ENCODE measurements around the gene HSPA4L.

Gene HSPA4L

DNA sequence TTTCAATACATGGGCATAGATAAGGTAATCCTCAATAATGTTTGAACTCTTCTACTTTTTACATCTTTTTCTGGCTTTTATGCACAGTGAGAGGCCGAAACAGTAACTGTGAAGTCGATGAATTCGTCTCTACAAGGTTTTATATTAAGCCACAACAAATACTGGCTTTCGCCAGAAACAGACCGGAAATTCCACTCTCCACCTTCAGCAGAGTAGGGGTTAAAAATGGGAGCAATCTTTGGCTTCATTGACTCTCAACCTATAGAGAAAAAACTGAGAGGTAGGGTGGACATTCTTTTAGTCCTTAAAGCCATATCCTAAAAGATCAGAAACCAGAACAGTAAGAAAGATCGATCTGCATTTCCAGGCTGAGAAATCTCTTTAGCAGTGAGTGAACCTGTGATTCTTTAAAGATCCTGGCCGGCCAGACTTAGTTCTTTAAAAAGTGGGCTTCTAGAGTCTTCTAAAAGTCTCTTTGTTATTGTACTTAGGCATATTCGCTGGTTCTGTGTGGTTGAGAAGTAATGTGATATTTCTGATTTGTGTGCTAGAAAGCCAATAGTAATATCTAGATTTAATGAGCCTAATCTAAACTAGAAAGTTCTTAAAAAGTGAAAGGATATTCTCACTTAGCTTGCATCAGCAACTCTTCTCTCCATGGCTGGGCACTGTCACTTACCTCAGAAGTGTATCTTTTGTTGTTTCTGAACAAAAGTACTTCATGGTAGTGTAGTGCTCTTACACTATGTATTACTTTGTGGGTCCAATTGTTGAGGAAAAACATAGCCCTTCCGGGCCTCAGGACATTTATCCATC lies 2.0 kb downstream of the HSPA4L start:
- DNase-seq, result peak in 1 of 2 donors; percentile 9

DNA sequence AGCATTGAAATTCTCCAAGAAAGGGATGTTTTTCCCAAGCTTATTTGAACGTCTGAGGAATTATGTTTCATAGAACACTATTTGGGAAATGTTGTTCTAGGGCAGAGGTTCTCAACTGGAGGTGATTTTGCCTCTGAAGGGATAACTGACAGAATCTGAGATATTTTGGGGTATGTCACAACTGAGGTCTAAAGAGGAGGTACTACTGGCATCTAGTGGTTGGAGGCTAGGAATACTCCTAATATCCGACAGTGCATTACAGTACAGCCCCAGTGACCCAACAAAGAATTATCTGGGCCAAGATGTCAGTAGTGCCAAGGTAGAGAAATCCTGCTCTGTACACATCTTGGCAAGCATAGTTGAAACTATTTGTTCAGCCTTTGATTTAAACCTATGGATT lies 6.4 kb downstream of the HSPA4L start:
- DNase-seq, result no peak

GRCh38 chr4:127791391-127791790 lies 9.3 kb downstream of the HSPA4L start:
- no peak for DNase-seq

DNA sequence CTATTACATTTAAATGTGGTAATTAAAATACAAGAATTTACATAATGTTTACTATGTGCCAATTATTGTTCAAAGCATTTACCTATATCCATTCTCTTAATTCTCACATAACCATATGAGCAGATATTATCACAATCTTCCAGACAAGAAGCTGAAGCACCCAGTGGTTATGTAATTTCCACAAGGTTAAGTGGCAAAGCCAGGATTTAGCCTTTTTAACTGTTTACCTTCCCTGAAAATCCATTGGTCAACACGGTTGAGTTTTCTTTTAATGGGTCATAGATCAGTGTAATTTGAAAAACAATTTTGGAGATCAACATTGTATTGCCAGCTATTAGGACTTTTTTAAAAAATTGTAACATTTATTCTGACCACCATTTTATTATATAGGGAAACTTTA lies 11.4 kb downstream of the HSPA4L start:
- DNase-seq, result no peak

DNA sequence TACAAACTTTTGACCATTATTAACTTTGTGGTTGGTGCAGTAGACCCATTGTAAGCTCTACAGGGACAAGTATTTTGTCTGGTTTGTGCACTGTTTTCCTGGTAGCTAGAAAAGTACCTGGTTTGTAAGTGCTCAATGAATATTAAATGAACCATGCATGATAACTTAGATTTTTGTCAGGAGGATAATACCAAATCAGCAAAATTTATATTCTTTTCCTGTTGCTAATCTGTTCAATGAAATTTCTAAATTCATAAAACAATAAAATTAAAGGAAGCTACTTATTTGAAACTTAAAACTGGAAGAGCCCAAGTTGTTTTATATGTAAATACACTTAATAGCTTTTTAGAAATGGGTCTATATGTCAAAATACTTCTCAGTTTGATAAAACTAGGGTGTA lies 17.6 kb downstream of the HSPA4L start:
- DNase-seq, result no peak

DNA sequence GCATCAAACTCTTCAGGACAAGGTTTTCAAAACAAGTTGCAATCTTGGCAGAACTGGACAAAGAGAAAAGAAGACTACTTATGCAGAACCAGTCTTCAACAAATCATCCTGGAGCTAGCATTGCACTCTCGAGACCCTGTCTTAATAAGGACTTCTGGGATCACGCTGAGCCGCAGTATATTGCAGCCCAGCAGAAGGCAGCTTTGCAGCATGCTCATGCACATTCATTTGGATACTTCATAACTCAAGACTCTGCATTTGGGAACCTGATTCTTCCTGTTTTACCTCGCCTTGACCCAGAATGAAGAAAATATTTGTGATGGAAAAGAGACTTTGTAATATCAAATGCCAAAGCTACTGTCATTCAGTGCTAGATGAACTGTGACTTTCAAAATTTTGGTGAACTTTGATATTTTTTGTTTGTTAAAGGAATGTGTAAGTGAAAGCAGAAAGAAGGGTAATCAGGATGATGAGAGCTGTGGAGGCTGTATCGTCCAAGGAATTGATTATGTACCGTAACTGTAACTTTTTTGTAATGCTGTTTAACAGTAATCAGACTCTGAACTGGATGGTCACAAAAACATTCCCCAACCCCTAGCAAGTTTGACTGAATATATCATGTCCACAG lies 27.2 kb downstream of the HSPA4L start:
- no peak for DNase-seq

- DNase-seq, result no peak
Measured at GRCh38 chr4:127810551-127810950, 28.4 kb downstream of the HSPA4L start.

- DNase-seq, result no peak
Measured at GRCh38 chr4:127822430-127822829, 40.3 kb downstream of the HSPA4L start.

DNA sequence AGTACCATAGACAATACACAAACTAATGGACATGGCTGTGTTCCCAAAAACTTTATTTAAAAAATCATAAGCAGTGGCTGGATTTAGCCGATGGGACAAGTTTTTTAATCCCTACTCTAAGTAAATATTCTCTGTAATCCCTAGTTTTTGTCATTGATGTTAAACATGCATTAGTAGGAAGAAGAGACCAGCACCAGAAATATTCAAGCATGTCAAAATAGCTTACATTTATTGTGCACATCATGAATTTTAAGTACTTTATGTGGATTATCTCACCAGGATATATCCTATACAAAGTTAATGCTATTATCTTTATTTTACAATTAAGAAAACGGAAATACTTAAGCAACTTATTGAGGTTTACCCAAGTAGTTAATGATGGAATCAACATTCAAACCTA lies 46.0 kb downstream of the HSPA4L start:
- no peak for DNase-seq

DNA sequence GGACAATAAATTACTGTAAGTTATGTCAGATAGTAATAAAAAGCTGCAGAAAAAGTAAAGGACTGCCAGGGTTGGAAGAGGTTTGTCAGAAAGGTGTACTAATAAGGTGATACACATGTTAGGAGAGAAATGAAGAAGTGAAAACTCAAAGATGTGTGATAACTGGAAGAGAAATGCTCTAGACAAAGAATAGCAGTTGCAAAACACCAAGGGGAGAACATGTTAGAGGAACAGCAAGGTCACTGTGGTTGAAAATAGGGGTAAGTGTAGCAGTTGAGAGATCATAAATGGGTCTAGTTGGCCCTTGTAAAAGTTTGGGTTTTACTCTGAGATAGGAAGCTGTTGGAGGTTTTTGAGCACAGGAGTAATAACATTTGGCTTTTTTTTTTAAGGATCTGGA lies 46.9 kb downstream of the HSPA4L start:
- no peak for DNase-seq

- DNase-seq, result no peak
Measured at GRCh38 chr4:127832585-127832984, 50.5 kb downstream of the HSPA4L start.

GRCh38 chr4:127843704-127844600 lies 61.8 kb downstream of the HSPA4L start:
- no peak for DNase-seq

- no peak for DNase-seq
Measured at GRCh38 chr4:127844601-127845116, 62.5 kb downstream of the HSPA4L start.

DNA sequence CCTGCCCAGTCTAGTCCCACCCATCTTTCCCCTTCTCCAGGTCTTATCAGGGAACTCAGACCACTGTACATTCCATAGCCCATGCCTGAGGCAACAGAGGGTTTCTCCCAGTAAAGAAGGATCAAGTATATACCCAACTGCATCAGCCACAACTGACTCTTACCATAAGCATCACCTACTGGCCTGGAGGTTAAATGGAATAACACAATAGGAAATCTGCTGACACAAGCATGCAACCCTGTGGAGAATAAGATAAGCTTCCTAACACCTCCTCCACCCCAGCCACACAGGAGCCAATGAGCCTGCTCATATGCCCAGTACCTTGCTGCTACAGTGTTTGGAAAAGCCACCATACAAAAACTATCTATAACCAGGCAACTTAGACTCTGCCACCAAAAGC lies 63.9 kb downstream of the HSPA4L start:
- DNase-seq, result no peak

- no peak for DNase-seq
Measured at GRCh38 chr4:127846765-127847164, 64.6 kb downstream of the HSPA4L start.

GRCh38 chr4:127849505-127850234 lies 67.5 kb downstream of the HSPA4L start:
- no peak for DNase-seq

GRCh38 chr4:127852661-127853060 lies 70.5 kb downstream of the HSPA4L start:
- DNase-seq, result no peak

DNA sequence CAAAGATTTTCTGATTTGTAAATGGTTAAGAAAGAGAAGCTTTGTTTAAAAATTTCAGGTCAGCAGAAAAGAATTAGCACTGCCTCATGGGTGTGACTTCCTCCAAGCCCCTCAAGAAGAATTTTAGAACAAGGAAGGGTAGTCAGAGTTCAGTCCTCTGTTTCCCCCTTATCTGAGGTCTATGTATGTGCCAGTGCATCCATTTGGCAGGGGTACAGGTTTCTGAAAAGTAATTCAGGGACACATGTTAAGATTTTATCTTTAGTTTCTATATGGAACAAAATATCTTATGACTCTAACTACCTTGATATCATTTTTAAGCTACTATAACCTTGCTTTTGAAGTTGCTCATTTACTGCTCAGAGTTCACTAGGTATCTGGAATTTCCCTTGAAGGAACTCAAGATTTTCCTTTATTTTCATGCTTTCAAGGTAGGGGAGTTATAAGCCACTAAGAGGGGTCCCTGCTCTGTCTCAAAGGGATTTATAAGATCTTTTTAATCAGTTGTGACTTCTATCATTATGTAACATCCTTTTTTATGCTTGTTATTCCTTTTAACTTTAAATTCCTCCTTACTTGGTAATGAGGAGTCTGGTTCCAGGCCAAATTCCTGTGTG lies 74.2 kb downstream of the HSPA4L start:
- DNase-seq, result no peak

GRCh38 chr4:127856813-127857447 lies 74.8 kb downstream of the HSPA4L start:
- no peak for DNase-seq

- DNase-seq, result no peak
Measured at GRCh38 chr4:127857641-127858040, 75.5 kb downstream of the HSPA4L start.

DNA sequence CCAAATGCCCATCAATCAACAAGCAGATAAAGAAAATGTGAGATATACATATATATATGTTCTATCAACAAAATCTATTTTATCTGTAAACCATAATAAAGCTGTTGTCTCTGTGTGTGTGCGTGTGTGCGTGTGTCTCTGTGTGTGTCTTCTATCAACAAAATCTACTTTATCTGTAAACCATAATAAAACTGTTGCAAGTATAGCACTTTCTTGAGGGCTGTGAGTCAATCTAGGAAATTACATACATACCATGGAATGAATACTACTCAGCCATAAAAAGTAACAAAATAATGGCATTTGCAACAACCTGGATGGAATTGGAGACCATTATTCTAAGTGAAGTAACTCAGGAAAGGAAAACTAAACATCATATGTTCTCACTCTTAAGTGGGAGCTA lies 86.1 kb downstream of the HSPA4L start:
- no peak for DNase-seq

DNA sequence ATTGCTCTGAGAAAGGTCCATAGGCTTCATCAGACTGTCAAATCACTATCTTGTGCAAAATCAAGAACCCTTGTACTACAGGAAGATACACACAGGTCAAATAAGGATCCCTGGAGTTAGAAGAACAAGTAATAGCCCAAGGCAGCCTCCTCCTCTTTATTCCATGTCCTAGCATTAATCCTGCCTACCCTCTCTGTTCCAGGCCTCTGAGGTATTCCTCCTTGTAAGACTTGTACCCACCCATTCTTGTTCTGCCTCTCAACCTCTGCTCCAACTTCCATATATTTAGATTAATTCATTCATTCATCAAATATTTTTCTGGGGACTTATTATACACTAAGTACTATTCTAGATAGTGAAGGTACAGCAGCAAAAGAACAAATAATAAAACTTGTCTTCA lies 88.2 kb downstream of the HSPA4L start:
- DNase-seq, result no peak
